ENCODE results near the gene CCDC70. TPM values are rescaled to one million over a fixed set of nuclear protein-coding genes. Genes with fewer than 3 reads are reported as not detected.

CCDC70 gene
- total RNA-seq, 1 donor from 2014 or later, result not detected

- no peak for DNase-seq (ENCODE audit: low spot score, unreplicated experiment)
- H3K27me3 Mint-ChIP-seq, result no peaks in the 10 kb centered on the region
- peaks cover 2% of the 10 kb centered on the region for H3K4me1 Mint-ChIP-seq (ENCODE audit: low read depth)
- no peak for TF ChIP-seq CTCF (IDR thresholded peaks at IDR 0.05; ENCODE audit: unreplicated experiment)
- H3K27ac Mint-ChIP-seq, result no peak overlapping the region
- H3K36me3 Mint-ChIP-seq (ENCODE audit: insufficient read depth), result peaks cover 2% of the 10 kb centered on the region
- no peak overlapping the region for H3K4me3 Mint-ChIP-seq (ENCODE audit: low read depth)
- H3K9me3 Mint-ChIP-seq (ENCODE audit: low read depth), result no peaks in the 10 kb centered on the region
These were observed 48.7 kb downstream of the CCDC70 start for GRCh38 chr13:51910508-51910907.

- Mint-ChIP-seq H3K27ac (no peak overlapping the region), H3K4me1 (ENCODE audit: low read depth) (peaks cover 2% of the 10 kb centered on the region)
These were observed 50.3 kb downstream of the CCDC70 start for GRCh38 chr13:51912091-51912490.

GRCh38 chr13:51912511-51913225 is 50.9 kb downstream of the CCDC70 start:
- Mint-ChIP-seq H3K4me1 (ENCODE audit: low read depth) (peaks cover 2% of the 10 kb centered on the region), H3K27me3 (no peaks in the 10 kb centered on the region), H3K27ac (no peak overlapping the region), H3K9me3 (ENCODE audit: low read depth) (no peaks in the 10 kb centered on the region), H3K36me3 (ENCODE audit: insufficient read depth) (peaks cover 2% of the 10 kb centered on the region), H3K4me3 (ENCODE audit: low read depth) (no peak overlapping the region)
- TF ChIP-seq CTCF (IDR thresholded peaks at IDR 0.05; ENCODE audit: unreplicated experiment), result no peak
- DNase-seq (ENCODE audit: low spot score, unreplicated experiment), result no peak

More at GRCh38 chr13:51912091-51912490, 50.3 kb downstream of the CCDC70 start:
- Mint-ChIP-seq H3K27me3 (no peaks in the 10 kb centered on the region), H3K9me3 (ENCODE audit: low read depth) (no peaks in the 10 kb centered on the region), H3K4me3 (ENCODE audit: low read depth) (no peak overlapping the region), H3K36me3 (ENCODE audit: insufficient read depth) (peaks cover 2% of the 10 kb centered on the region)
- DNase-seq (ENCODE audit: low spot score, unreplicated experiment), result no peak
- TF ChIP-seq CTCF (IDR thresholded peaks at IDR 0.05; ENCODE audit: unreplicated experiment), result peak; percentile 11

GRCh38 chr13:51913421-51914136 is 51.8 kb downstream of the CCDC70 start:
- H3K27ac Mint-ChIP-seq, result no peak overlapping the region

More at GRCh38 chr13:51913421-51914136, 51.8 kb downstream of the CCDC70 start:
- no peak for DNase-seq (ENCODE audit: low spot score, unreplicated experiment)
- peaks cover 2% of the 10 kb centered on the region for H3K4me1 Mint-ChIP-seq (ENCODE audit: low read depth)
- peaks cover 2% of the 10 kb centered on the region for H3K36me3 Mint-ChIP-seq (ENCODE audit: insufficient read depth)
- H3K9me3 Mint-ChIP-seq (ENCODE audit: low read depth), result no peaks in the 10 kb centered on the region
- H3K27me3 Mint-ChIP-seq, result no peaks in the 10 kb centered on the region
- no peak overlapping the region for H3K4me3 Mint-ChIP-seq (ENCODE audit: low read depth)
- no peak for TF ChIP-seq CTCF (IDR thresholded peaks at IDR 0.05; ENCODE audit: unreplicated experiment)

Measured in progenitor cell of endocrine pancreas (in vitro differentiated cells).